ENCODE measurements around the gene TMEM141. TPM values are rescaled to one million over a fixed set of nuclear protein-coding genes. Genes with fewer than 3 reads are reported as not detected.
A peak's percentile ranks its signal among the peaks of the same experiment; 100 is the strongest.
"Not testable (repeated sequence)": the region's sequence is repeated elsewhere in the genome, so short reads cannot be mapped to it uniquely, and the experiment has no call there.

The TMEM141 gene
- total RNA-seq, 6 experiments from 2014 or later = 46.5 to 105 (median 56.7) TPM

DNA sequence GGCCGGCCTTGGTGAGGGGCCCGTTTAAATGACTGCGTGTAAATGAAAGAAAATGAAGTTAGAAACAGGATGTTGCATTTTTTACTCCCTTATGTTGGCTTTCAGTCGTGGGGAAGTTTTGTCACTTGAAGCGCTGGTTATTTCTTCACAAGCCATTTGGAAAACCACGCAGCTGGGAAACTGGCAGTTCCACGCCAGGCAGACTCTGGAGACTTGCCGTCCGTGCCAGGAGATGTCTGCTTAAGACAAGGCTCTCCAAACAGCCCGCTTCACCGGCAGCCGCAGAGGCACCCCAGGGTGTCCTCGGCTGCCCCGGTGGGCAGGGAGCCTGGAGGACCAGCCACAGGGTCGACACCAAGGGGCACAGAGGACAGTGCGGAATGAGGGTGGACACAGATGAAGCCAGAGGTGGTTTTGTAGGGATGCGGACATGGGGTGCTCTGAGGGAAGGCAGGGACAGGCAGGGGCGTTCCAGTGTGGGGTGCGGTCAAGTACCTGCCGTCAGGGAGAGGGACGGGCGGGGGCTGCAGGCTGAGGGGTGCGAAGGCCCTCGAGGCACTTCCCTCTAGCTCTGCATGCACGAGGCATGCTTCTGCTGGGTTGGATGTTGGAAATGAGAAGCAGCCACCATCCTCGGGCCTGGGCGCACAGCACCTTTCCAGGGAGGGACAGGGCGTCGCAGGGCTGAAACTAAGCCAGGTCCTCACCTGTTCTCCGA is 40.0 kb downstream of the TMEM141 start:
- ATAC-seq = no peak
- 93% methylated on average over 13 of the region's 30 CpGs for WGBS (ENCODE audit: insufficient coverage, low coverage, low lambda C conversion rate, missing lambda C conversion rate)
- Histone ChIP-seq H3K9me3 (no peaks in the 10 kb centered on the region), H3K4me1 (no peaks in the 10 kb centered on the region), H3K4me3 (no peak overlapping the region), H3K36me3 (peaks cover 0 to 23% (median 4%) of the 10 kb centered on the region in 4 donors), H3K27ac (no peak overlapping the region), H3K27me3 (no peaks in the 10 kb centered on the region)
- intact Hi-C loops (cut with DNase I) = no loop called here
- TF ChIP-seq, protein P1, sequence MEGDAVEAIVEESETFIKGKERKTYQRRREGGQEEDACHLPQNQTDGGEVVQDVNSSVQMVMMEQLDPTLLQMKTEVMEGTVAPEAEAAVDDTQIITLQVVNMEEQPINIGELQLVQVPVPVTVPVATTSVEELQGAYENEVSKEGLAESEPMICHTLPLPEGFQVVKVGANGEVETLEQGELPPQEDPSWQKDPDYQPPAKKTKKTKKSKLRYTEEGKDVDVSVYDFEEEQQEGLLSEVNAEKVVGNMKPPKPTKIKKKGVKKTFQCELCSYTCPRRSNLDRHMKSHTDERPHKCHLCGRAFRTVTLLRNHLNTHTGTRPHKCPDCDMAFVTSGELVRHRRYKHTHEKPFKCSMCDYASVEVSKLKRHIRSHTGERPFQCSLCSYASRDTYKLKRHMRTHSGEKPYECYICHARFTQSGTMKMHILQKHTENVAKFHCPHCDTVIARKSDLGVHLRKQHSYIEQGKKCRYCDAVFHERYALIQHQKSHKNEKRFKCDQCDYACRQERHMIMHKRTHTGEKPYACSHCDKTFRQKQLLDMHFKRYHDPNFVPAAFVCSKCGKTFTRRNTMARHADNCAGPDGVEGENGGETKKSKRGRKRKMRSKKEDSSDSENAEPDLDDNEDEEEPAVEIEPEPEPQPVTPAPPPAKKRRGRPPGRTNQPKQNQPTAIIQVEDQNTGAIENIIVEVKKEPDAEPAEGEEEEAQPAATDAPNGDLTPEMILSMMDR (IDR thresholded peaks at IDR 0.05) = no peak
- no peak for TF ChIP-seq POLR2A (IDR thresholded peaks at IDR 0.05)
- peak in 1 of 3 donors; percentile 32 for DNase-seq

DNA sequence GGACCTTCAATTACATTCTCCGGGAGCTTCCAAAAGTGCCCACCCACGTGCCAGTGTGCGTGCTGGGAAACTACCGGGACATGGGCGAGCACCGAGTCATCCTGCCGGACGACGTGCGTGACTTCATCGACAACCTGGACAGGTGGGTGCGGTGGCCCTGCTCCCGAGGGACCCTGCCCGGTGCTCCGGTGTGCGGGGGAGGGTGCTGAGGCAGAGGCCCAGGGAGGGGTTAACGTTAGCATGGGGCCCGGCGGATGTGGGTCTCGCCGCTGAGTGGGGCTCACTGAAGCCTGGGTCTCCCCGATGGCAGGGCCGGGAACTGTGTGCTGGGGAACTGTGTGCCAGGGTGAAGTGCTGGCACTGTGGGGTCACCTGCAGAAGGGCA is 40.6 kb downstream of the TMEM141 start:
- peaks cover 0 to 17% (median 4%) of the 10 kb centered on the region in 4 donors for H3K36me3 ChIP-seq
- no peaks in the 10 kb centered on the region for H3K27me3 ChIP-seq
- H3K4me3 ChIP-seq = no peak overlapping the region
- 92% methylated on average over 8 of the region's 23 CpGs for WGBS (ENCODE audit: insufficient coverage, low coverage, low lambda C conversion rate, missing lambda C conversion rate)
- TF ChIP-seq, protein P1 (IDR thresholded peaks at IDR 0.05) = no peak
- TF ChIP-seq POLR2A (IDR thresholded peaks at IDR 0.05) = no peak
- DNase-seq (peak in 2 of 3 donors; percentile 45 to 50), ATAC-seq (no peak)
- no peaks in the 10 kb centered on the region for H3K4me1 ChIP-seq
- H3K9me3 ChIP-seq = no peaks in the 10 kb centered on the region
- H3K27ac ChIP-seq = no peak overlapping the region
- intact Hi-C loops (cut with DNase I) = no loop called here

DNA sequence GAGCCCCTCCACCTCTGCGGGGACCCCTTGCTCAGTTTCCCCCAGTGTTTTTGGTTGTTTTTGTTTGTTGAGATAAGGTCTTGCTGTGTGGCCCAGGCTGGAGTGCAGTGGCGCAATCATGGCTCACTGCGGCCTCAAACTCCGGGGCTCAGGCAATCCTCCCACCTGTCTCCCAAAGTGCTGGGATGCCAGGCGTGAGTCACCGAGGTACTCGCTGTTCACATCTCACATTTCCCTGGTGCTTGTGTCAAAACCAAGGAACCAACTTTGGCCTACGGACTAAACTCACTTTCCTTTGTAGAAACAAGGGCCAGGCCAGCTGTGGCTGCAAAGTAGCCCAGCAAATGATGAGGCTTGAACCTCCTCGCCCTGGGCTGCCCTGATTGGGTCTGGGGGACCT is 41.4 kb downstream of the TMEM141 start:
- intact Hi-C loops (cut with DNase I) = no loop called here
- ATAC-seq (no peak), DNase-seq (peak in 1 of 3 donors; percentile 46)
- no peak overlapping the region for H3K4me3 ChIP-seq
- peaks cover 0 to 17% (median 4%) of the 10 kb centered on the region in 4 donors for H3K36me3 ChIP-seq
- WGBS (ENCODE audit: insufficient coverage, low coverage, low lambda C conversion rate, missing lambda C conversion rate) = 78% methylated on average over 3 of the region's 9 CpGs
- TF ChIP-seq, protein P1 (IDR thresholded peaks at IDR 0.05) = no peak
- no peak for TF ChIP-seq POLR2A (IDR thresholded peaks at IDR 0.05)
- no peaks in the 10 kb centered on the region for H3K9me3 ChIP-seq
- H3K27ac ChIP-seq = no peak overlapping the region
- H3K27me3 ChIP-seq = no peaks in the 10 kb centered on the region
- H3K4me1 ChIP-seq = no peaks in the 10 kb centered on the region

DNA sequence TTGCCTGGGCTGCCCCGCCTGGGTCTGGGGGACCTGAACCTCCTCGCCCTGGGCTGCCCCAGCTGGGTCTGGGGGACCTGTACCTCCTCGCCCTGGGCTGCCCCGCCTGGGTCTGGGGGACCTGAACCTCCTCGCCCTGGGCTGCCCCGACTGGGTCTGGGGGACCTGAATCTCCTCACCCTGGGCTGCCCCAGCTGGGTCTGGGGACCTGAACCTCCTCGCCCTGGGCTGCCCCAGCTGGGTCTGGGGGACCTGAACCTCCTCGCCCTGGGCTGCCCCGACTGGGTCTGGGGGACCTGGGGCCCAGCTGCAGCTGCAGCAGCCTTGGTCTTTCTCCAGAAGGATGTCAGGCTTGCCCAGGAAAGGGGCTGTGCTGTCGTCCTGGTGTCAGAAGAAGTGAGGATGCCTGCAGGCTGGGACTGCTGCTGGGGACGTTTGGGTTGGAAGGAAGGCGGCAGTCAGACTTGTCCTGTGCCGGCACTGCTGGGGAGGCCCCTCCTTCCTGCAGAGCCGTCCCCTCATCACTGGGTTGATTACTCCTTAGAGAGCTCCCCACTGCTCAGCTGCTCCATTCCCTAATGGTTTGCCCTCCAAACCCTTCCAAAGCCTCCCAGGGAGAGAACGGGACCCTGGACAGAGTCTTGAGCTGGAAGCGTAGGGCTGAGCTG is 42.4 kb downstream of the TMEM141 start:
- peaks cover 0 to 17% (median 4%) of the 10 kb centered on the region in 4 donors for H3K36me3 ChIP-seq
- H3K4me3 ChIP-seq; H3K27ac ChIP-seq; H3K27me3 ChIP-seq; H3K4me1 ChIP-seq; intact Hi-C loops (cut with DNase I); H3K9me3 ChIP-seq; ATAC-seq: not testable (repeated sequence)
- 100% methylated on average over 2 of the region's 16 CpGs for WGBS (ENCODE audit: insufficient coverage, low coverage, low lambda C conversion rate, missing lambda C conversion rate)
- DNase-seq = peak in 1 of 3 donors; percentile 31
